22Rv1 (cell line): ENCODE data around the gene PPP1R14C.

Experiments
- H3K27ac ChIP-seq: fragments of 450-650 bp; 2 replicates; pipeline ENCODE4 v1.5.1; 2017
- ZFX ChIP-seq: fragments of 450-650 bp; IDR thresholded peaks from 2 replicates; pipeline ENCODE4 v1.6.1; 2017; ENCODE audit warnings: antibody characterized with exemption, borderline replicate concordance
- TF ChIP-seq, protein P1 (sequence below): fragments of 450-650 bp; IDR thresholded peaks from 2 replicates; pipeline ENCODE4 v1.5.1; 2017; ENCODE audit warnings: mild to moderate bottlenecking

PPP1R14C gene

DNA sequence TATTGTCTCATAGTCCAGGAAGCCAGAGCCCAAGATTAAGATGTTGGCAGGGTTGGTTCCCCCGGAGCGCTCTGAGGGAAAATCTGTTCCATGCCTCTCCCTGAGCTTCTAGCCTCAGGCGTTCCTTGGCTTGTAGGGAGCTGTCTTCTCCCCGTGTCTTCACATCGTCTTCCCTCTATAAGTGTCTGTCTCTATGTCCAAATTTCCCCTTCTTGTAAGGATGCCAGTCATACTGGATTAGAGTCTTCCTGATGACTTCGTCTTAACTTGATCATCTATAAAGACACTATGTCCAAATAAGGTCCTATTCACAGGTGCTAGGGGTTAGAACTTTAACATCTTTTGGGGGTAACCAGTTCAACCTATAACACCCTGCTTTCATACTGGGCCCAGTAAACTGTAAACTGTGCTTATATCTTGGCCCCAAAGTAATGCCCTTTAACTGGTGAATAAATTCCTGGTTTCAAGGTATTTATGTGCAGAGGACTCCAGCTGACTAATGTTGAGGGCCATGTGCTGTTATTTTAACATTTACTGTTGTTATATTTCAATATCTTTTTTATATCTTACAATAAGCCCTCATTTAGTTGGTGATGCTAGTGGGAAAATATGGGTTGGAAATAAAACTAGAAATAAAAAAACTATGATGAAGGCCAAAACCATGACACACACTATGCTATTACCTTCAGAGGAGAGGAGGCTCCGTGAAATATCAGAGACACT, 124.3 kb downstream of the PPP1R14C start:
- H3K27ac ChIP-seq = no peak overlapping the region
- TF ChIP-seq, protein P1, sequence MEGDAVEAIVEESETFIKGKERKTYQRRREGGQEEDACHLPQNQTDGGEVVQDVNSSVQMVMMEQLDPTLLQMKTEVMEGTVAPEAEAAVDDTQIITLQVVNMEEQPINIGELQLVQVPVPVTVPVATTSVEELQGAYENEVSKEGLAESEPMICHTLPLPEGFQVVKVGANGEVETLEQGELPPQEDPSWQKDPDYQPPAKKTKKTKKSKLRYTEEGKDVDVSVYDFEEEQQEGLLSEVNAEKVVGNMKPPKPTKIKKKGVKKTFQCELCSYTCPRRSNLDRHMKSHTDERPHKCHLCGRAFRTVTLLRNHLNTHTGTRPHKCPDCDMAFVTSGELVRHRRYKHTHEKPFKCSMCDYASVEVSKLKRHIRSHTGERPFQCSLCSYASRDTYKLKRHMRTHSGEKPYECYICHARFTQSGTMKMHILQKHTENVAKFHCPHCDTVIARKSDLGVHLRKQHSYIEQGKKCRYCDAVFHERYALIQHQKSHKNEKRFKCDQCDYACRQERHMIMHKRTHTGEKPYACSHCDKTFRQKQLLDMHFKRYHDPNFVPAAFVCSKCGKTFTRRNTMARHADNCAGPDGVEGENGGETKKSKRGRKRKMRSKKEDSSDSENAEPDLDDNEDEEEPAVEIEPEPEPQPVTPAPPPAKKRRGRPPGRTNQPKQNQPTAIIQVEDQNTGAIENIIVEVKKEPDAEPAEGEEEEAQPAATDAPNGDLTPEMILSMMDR = no peak
- TF ChIP-seq ZFX = no peak

DNA sequence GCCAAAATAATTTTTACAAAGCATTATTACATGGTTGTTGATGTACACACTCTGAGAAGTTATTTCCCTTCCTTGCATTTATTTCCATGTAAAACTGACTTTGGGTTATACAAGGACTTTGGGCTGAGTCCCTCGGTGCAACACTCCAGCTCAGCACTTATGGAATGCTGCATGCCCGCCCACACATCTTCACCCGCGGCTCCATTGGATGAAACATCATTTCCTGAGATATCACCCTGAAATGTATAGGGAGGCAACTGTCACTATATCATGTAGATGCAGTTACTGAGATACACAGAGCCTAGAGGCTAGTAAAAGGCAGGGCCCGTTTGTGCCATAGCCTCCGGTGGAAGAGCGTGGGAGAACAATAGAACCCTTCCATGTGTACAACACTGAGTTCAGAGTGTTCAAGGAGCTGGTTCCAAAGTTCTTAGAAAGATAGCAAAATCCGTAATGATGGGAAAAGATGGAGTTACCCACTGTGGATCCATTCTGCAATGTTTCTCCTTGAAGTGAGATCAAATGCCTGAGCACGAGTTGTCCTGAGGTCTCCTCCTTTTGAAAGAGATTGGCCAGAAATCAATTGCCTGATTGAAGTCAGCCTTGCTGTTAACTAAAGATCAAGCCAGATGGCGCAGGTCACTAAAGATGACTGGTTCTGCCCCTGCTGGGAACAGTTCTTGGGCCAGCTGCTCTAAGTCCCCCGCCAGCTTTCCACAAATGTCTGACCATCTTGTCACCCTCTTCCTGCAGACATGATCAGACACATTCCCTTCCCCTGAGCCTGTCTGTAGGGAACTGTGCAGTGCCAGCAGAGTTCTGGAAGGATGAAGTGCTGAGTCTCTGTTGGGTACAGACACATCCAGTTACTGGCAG, 125.1 kb downstream of the PPP1R14C start:
- no peak for TF ChIP-seq ZFX
- TF ChIP-seq, protein P1 = no peak
- H3K27ac ChIP-seq = no peak overlapping the region

DNA sequence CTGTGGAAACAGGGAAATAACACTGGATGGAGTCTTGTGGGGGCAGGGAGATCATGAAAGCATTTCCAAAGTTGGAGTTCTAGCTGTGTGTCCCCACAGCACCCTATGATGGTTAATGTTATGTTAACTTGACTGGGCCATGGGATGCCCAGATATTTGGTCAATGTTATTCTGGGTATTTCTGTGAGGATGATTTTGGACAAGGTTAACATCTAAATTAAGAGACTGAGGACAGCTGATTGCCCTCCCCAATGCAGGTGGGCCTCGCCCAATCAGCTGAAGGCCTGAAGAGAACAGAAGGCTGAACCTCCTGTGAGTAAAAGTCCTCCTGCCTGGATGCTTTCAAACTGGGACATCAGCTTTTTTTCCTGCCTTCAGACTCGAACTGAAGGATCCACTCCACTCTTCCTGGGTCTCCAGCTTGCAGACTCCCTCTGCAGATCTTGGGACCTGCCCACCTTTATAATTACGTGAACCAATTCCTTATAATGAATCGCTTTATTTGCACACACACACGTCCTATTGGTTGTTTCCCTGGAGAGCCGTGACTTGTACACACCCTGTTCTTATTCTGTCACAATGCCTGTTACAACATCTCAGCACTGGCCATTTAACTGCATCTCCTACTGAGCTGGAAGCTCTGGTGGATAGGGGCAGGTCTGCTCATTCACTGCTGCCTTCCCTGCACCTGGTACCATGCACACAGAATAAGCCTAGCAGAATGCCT, 126.4 kb downstream of the PPP1R14C start:
- H3K27ac ChIP-seq = no peak overlapping the region
- TF ChIP-seq ZFX = no peak
- TF ChIP-seq, protein P1 = no peak

DNA sequence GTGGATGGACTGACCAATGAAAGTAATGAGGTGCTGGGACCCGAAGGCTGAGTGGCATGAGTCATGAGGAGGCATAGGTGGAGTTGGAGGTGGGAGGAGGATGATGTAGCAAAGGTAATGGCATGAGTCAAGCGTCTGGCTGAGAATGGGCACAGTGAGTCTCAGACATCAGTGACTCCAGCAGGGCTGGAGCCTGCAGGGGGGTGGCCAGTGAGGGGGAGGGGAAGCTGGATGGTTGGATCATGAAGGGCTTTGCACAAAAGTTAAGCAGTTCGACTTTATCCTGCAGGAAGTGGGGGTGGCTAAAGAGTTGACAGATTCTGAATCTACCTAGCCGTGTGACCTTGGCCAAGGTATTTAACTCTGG, 127.0 kb downstream of the PPP1R14C start:
- no peak for TF ChIP-seq ZFX
- TF ChIP-seq, protein P1 = no peak
- no peak overlapping the region for H3K27ac ChIP-seq

DNA sequence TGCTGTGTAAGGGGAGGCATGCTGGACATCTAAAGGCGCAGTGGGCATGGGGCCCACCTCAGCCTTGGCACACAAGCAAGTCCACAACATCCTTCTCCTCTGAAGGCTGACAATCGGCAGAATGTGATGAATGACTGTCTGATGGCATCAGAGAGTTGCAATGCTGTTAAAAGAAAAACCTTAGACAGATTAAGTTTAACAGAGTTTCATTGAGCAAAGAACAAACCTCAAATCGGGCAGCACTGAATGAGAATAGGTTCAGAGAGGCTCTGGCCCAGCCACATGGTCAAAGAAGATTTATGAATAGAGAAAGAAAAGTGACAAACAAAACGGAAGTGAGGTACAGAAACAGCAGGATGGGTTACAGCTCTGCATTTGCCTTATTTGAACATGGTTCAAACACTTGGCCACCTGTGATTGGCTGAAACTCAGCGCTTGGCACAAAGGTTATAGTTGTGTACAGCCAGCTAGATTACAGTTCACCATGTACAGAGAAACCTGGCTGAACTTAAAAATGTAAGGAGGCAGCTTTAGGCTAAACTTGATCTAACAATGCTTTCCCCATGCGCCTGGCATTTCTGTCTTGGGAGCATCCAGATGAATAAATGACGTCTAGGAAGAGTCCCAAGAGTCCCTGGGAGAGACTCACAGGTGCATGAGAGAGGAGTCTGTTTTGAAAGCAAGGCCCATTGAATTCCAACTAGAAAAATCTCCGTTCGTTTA, 127.6 kb downstream of the PPP1R14C start:
- TF ChIP-seq ZFX = no peak
- TF ChIP-seq, protein P1 = no peak
- no peak overlapping the region for H3K27ac ChIP-seq

DNA sequence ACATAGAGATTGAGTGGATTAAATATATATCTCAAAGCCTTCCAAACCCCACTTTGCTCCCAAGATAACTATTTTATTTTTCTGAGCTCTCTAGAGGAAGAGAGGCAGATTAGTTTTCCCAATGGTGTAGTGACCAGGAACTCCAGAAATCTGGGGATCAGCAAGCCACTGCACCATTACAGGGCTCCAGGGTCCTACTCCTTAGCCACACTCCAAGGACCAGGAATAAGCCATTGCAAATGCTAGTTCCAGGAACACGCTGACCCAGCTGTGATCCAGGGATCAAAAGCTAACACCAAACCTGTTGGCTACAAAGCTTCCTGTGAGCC, 128.3 kb downstream of the PPP1R14C start:
- TF ChIP-seq, protein P1 = no peak
- no peak for TF ChIP-seq ZFX
- no peak overlapping the region for H3K27ac ChIP-seq
